B cell (primary cell): Measurements from ENCODE around the gene ERCC2.

Experiments
- CTCF ChIP-seq: fragments of 200-600 bp; IDR thresholded peaks from one replicate; pipeline ENCODE4 v1.8.0; 2022; ENCODE audit warnings: antibody characterized with exemption, mild to moderate bottlenecking
- EZH2 ChIP-seq: IDR thresholded peaks from 2 replicates; pipeline ENCODE4 v1.6.1; 2012; ENCODE audit warnings: borderline replicate concordance, low read depth, mild to moderate bottlenecking, moderate library complexity, low read length; ENCODE audit not compliant: insufficient read depth, poor library complexity, severe bottlenecking

GRCh38 chr19:45401815-45402214 lies 31.4 kb upstream of the ERCC2 start:
- TF ChIP-seq CTCF (no peak), EZH2 (no peak)
